Osteocyte (in vitro differentiated cells): ENCODE results near the gene DNAJB11. TPM values are rescaled to one million over a fixed set of nuclear protein-coding genes. Genes with fewer than 3 reads are reported as not detected.

ENCODE experiments used
- DNase-seq: peaks from one replicate; pipeline ENCODE4 v3.0.0; 2021; ENCODE audit warnings: mixed read lengths; ENCODE audit not compliant: unreplicated experiment; ENCODE audit errors: extremely low spot score
- H3K27ac Mint-ChIP-seq: one replicate; pipeline ENCODE4 v1.8.0; 2021; ENCODE audit warnings: mild to moderate bottlenecking, mixed read lengths; ENCODE audit not compliant: unreplicated experiment
- H3K27me3 Mint-ChIP-seq: one replicate; pipeline ENCODE4 v1.8.0; 2021; ENCODE audit warnings: mixed read lengths; ENCODE audit not compliant: unreplicated experiment
- H3K36me3 Mint-ChIP-seq: one replicate; pipeline ENCODE4 v1.8.0; 2021; ENCODE audit warnings: mixed read lengths; ENCODE audit not compliant: unreplicated experiment
- H3K4me1 Mint-ChIP-seq: one replicate; pipeline ENCODE4 v1.8.0; 2021; ENCODE audit warnings: mixed read lengths; ENCODE audit not compliant: unreplicated experiment
- H3K4me3 Mint-ChIP-seq: one replicate; pipeline ENCODE4 v1.8.0; 2021; ENCODE audit warnings: mild to moderate bottlenecking, moderate library complexity, mixed read lengths; ENCODE audit not compliant: unreplicated experiment
- H3K9me3 Mint-ChIP-seq: one replicate; pipeline ENCODE4 v1.8.0; 2021; ENCODE audit warnings: mixed read lengths; ENCODE audit not compliant: unreplicated experiment
- total RNA-seq: library from RNA; stranded (reverse); gene quantifications from 2 replicates; pipeline ENCODE4 v1.2.1, GENCODE V29; 2021
- TF ChIP-seq, protein P1 (sequence below): fragments of 200-600 bp; sonication (generic); IDR thresholded peaks from 2 replicates; pipeline ENCODE4 v1.5.0; 2021; ENCODE audit warnings: antibody characterized with exemption, mild to moderate bottlenecking, moderate library complexity

The DNAJB11 gene
- total RNA-seq, 1 donor from 2014 or later = 75.8 TPM

DNA sequence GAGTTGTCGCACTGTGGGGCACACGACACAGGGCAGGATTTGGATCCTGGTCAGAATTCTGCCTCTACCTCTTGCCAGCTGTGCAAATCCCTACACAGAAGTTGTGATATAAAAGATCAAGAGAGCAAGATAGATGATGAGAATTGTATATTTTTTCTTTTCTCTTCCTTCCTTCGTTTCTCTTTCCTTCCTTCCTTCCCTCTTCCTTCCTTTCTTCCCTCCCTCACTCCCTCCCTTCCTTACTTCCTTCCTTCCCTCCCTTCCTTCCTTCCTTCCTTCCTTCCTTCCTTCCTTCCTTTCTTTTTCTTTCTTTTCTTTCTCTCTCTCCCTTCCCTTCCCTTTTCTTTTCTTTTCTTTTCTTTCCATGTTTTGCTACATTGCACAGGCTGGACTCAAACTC is 30.4 kb downstream of the DNAJB11 start:
- no peak for DNase-seq
- H3K36me3 Mint-ChIP-seq = no peaks in the 10 kb centered on the region
- H3K4me1 Mint-ChIP-seq = no peaks in the 10 kb centered on the region
- H3K4me3 Mint-ChIP-seq = no peak overlapping the region
- TF ChIP-seq, protein P1, sequence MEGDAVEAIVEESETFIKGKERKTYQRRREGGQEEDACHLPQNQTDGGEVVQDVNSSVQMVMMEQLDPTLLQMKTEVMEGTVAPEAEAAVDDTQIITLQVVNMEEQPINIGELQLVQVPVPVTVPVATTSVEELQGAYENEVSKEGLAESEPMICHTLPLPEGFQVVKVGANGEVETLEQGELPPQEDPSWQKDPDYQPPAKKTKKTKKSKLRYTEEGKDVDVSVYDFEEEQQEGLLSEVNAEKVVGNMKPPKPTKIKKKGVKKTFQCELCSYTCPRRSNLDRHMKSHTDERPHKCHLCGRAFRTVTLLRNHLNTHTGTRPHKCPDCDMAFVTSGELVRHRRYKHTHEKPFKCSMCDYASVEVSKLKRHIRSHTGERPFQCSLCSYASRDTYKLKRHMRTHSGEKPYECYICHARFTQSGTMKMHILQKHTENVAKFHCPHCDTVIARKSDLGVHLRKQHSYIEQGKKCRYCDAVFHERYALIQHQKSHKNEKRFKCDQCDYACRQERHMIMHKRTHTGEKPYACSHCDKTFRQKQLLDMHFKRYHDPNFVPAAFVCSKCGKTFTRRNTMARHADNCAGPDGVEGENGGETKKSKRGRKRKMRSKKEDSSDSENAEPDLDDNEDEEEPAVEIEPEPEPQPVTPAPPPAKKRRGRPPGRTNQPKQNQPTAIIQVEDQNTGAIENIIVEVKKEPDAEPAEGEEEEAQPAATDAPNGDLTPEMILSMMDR = no peak
- H3K27me3 Mint-ChIP-seq = peaks cover 14% of the 10 kb centered on the region
- no peaks in the 10 kb centered on the region for H3K9me3 Mint-ChIP-seq
- H3K27ac Mint-ChIP-seq = no peak overlapping the region

DNA sequence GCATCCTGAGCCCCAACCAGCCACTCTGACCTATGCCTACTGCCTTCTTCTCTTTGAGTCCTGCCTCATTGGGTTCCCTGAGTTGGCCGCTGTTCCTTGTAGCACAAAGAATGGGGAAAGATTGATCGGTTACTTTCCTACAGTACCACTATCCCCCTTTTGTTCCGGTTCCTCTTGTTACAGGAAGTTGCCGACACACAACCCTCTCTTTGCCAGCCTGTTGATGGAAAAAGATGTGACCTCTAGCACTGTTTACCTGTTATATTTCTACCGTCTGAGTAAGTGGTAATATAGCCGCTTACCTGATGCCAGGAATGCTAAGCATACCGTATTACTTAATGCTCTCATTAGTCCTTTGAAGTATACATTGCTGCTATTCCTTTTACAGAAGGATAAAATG is 32.6 kb downstream of the DNAJB11 start:
- H3K9me3 Mint-ChIP-seq = no peaks in the 10 kb centered on the region
- no peaks in the 10 kb centered on the region for H3K36me3 Mint-ChIP-seq
- H3K27ac Mint-ChIP-seq = no peak overlapping the region
- no peak for DNase-seq
- H3K4me3 Mint-ChIP-seq = no peak overlapping the region
- peaks cover 14% of the 10 kb centered on the region for H3K27me3 Mint-ChIP-seq
- TF ChIP-seq, protein P1 = no peak
- H3K4me1 Mint-ChIP-seq = no peaks in the 10 kb centered on the region

DNA sequence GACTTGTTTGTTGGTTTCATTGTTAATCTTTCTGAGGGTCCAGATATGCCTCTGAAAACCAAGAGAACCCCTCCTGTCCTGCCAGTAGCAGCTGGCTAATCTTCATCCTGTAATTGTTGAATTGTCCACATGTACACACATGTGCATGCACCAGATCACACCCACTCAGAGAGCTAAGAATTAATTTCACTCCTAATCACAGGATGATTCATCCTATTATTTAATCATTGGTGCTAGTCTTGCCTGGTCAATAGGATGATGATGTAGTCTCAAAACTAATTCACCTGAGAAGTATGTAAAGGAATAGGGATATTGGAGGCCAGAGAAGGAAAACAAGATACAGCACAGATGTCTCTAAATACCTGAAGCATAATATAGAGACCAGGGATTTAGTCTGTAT is 34.6 kb downstream of the DNAJB11 start:
- Mint-ChIP-seq H3K27ac (no peak overlapping the region), H3K27me3 (peaks cover 14% of the 10 kb centered on the region), H3K9me3 (no peaks in the 10 kb centered on the region), H3K36me3 (no peaks in the 10 kb centered on the region), H3K4me3 (no peak overlapping the region), H3K4me1 (no peaks in the 10 kb centered on the region)
- no peak for DNase-seq
- TF ChIP-seq, protein P1 = no peak

DNA sequence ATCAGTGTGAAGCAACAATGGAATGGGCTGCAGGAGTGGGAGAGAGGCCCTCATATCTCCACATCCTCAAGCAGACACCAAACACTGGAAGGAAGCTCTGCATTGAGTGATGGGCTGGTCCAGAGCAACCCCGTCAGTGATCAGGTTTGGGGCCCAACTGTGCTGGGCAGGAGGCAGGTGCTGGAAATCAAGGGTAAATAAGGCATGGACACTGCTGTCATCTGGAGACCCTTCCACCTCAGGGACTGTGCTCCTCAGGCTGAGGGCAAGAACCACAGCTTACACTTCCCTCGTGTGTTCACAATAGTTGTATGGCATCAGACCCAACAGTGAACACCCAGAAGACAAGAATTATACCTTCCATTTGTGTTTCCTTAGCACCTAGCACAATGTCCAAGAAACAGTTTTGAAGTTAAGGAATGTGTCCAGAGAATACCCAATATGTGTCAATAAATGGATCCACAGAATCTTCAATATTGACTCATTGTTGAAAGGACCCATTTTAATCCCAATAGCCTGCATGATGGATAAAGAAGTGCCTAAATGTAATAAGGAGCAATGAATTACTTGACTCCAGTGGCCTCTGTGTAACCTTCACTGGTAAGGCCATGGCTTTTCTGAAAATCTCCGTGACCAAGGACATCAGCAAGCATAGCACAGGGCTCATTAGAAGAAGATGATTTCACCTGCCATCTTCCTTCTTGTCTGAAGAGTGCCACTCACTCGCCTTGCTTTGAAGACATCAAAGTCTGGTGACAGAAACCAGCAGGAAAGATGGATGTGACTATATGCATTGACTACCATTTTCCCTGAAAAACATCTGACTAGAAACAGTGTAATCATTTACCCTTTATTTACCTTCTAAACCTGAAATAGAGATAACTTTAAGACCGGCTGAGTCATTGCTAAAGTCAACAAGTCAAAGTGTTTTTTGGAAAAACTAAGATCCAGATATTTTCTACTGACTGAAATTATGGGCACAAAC is 35.3 kb downstream of the DNAJB11 start:
- Mint-ChIP-seq H3K27ac (no peak overlapping the region), H3K27me3 (peaks cover 14% of the 10 kb centered on the region), H3K36me3 (no peaks in the 10 kb centered on the region), H3K9me3 (no peaks in the 10 kb centered on the region), H3K4me1 (no peaks in the 10 kb centered on the region), H3K4me3 (no peak overlapping the region)
- TF ChIP-seq, protein P1 = no peak
- DNase-seq = no peak

DNA sequence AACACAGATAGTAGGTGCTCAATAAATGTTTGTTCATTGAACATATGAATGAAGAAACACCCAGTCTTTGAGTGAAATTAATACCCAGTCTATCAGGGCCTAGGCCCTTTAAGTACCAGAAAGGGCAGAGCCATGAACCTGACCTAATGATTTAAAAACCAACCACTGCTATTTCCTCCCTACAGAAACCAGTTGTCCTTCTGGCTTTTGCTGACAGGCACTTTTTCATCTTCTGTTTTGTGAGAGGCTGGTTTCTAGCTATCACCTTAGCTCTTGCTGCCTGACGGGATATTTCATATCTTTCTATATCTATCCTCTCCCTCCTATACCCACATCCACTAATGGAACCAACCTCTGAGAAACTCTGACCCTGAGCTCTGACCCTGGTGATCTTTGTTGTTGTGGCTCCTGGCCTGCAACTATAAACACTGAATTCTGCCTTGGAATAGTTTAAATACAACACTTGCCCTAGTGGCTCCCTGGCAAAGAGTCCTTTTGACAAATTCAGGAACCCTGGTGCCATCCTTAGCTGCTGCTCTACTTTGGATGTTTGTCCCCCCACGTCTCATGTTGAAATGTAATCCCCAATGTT is 38.2 kb downstream of the DNAJB11 start:
- no peak for DNase-seq
- no peak overlapping the region for H3K27ac Mint-ChIP-seq
- no peaks in the 10 kb centered on the region for H3K9me3 Mint-ChIP-seq
- peaks cover 29% of the 10 kb centered on the region for H3K27me3 Mint-ChIP-seq
- no peaks in the 10 kb centered on the region for H3K36me3 Mint-ChIP-seq
- TF ChIP-seq, protein P1 = no peak
- peaks cover 4% of the 10 kb centered on the region for H3K4me1 Mint-ChIP-seq
- no peak overlapping the region for H3K4me3 Mint-ChIP-seq
